Measurements from ENCODE around the gene RPRD1A.
"Not testable (repeated sequence)": the region's sequence is repeated elsewhere in the genome, so short reads cannot be mapped to it uniquely, and the experiment has no call there.

The RPRD1A gene

DNA sequence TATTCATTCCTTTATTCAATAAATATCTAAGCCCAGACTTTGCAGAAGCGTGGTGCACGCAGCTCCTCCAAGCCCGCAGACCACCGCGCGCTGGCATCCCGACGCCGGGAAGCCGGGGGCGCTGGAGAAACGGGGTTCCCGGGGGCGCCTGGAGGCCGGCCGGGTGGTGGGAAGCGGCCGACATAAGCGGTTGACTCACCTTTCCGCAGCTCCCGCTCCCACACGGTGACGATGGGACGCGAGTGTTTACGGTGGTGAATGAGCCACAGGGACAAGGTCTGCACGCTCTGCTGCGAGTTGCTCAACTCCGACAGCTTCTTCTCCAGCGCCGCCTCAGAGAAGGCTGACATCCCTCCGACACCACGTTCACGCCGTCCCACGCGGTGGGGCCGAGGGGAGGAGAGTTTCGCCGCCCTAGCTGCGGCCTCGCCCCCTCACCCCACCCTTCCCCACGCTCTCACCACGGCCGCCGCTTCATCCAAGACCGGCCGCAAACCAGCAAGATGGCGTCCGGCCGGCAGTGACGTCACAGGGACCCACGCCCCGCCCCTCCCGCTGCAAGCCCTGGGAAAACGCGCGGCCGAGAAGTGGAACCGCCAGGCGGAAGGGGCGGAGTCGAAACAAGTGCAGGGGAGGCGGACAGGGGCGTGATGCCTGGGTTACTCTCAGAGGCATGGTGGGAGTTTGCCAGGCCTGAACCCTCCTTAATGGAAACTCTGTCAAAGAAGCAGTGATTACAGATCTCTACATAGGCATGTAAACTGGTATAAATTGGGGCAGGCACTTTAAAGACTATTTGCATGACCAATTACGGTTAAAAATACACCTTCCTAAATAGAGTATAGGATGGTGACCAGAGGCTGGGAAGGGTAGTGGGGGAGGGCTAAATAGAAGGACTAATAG is at the start of gene RPRD1A:
TSS of gene RPRD1A (minus strand) at position 505 of the 903 bp plus-strand sequence. CDS start at position 350, 155 bp downstream.
- DNase-seq = peak; percentile 94

GRCh38 chr18:36116771-36117170 is 49.4 kb upstream of the RPRD1A start:
- not testable (repeated sequence) for DNase-seq

- DNase-seq = no peak
Measured at GRCh38 chr18:36114738-36115137, 47.4 kb upstream of the RPRD1A start.

- no peak for DNase-seq
Measured at GRCh38 chr18:36114251-36114650, 46.9 kb upstream of the RPRD1A start.

DNA sequence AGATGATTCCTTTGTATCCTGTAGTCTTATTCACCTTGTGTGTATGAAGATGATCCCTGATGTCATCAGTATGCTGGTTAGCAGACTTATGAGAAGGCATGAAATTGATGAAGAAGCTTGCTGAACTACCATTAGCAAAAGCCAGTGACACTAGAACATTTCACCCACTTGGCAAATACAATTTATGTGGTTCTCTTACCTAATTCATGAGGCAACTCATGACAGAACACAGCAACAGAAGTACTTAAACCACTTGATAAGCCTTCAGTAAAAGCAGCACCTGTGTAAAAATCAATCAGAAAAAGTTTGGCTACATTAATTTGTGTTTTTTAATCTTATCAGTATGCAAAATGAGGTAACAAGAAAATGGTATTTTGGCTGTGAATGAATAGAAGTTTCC is 44.9 kb upstream of the RPRD1A start:
- no peak for DNase-seq

- no peak for DNase-seq
Measured at GRCh38 chr18:36109737-36110136, 42.4 kb upstream of the RPRD1A start.

DNA sequence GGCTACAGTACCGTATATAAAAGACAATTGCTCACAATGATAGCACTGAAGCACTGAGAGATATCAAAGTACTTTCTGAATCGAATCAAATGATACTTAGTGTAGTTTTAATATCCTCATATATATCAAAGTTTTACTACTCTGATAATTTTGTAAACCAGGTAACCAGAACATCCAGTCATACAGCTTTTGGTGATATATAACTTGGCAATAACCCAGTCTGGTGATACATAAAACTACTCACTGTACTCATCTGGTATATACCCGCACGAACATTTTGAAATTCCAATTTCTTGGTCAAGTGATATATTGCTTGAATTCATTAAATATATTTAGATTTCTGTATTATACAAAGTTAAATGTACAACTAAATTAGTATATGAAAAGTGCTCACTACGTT is 41.2 kb upstream of the RPRD1A start:
- DNase-seq = no peak

GRCh38 chr18:36108196-36108595 is 40.8 kb upstream of the RPRD1A start:
- no peak for DNase-seq

DNA sequence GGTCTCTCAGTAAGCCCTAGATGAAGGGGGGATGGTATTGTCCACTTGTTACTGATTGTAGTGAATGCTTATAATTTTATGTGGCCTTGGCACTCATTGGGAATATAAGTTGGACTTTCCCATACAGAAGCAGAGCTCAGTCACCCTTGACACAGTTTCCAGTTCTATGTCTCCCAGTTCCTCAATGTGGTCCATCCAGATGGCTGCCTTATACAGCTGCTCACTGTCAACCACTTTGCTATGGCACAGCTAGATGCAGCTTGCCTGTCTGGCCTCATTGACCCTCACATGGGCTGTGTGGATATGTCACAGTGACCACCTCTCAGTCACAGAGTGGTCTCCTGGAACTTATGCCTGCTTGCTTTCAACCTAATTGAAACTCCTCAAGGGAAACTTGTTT is 40.1 kb upstream of the RPRD1A start:
- no peak for DNase-seq

GRCh38 chr18:36104749-36105148 is 37.4 kb upstream of the RPRD1A start:
- no peak for DNase-seq

GRCh38 chr18:36101943-36102342 is 34.6 kb upstream of the RPRD1A start:
- DNase-seq = no peak

- no peak for DNase-seq
Measured at GRCh38 chr18:36099311-36099710, 32.0 kb upstream of the RPRD1A start.

DNA sequence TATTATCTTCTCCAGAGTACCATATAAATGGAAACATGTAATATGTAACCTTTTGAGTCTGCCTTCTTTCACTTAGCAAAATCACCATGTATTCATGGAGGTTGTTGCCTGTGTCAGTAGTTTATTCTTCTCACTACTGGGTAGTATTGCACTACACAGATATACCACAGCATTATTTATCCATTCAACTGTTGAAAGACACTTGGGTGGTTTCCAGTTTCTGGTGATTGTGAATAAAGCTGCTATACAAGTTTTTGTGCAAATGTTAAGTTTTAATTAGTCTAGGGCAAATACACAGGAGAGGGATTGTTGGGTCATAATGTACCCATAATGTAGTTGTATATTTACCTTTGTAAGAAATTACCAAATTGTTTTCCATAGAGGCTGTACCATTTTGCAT is 29.6 kb upstream of the RPRD1A start:
- DNase-seq = no peak

- peak; percentile 53 for DNase-seq
Measured at GRCh38 chr18:36095936-36096519, 28.7 kb upstream of the RPRD1A start.

GRCh38 chr18:36094431-36094830 is 27.1 kb upstream of the RPRD1A start:
- no peak for DNase-seq

GRCh38 chr18:36092116-36092515 is 24.8 kb upstream of the RPRD1A start:
- not testable (repeated sequence) for DNase-seq

- DNase-seq = no peak
Measured at GRCh38 chr18:36089001-36089400, 21.6 kb upstream of the RPRD1A start.

DNA sequence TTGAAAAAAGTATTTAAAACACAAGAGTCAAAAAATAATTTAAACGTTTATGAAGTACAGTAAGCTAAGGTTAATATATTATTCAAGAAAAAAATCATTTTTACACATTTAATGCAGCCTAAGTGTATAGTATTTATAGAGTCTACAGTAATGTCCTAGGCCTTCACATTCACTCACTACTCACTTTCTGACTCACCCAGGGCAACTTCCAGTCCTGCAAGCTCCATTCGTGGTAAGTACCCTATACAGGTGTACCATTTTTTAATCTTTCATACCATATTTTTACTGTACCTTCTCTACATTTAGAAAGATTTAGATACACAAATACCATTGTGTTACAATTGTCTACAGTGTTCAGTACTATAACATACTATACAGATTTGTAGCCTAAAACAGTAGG is 20.9 kb upstream of the RPRD1A start:
- no peak for DNase-seq

GRCh38 chr18:36086186-36086585 is 18.8 kb upstream of the RPRD1A start:
- no peak for DNase-seq

- DNase-seq = no peak
Measured at GRCh38 chr18:36085195-36085594, 17.8 kb upstream of the RPRD1A start.

- no peak for DNase-seq
Measured at GRCh38 chr18:36083729-36084128, 16.4 kb upstream of the RPRD1A start.

- not testable (repeated sequence) for DNase-seq
Measured at GRCh38 chr18:36081118-36081517, 13.8 kb upstream of the RPRD1A start.

DNA sequence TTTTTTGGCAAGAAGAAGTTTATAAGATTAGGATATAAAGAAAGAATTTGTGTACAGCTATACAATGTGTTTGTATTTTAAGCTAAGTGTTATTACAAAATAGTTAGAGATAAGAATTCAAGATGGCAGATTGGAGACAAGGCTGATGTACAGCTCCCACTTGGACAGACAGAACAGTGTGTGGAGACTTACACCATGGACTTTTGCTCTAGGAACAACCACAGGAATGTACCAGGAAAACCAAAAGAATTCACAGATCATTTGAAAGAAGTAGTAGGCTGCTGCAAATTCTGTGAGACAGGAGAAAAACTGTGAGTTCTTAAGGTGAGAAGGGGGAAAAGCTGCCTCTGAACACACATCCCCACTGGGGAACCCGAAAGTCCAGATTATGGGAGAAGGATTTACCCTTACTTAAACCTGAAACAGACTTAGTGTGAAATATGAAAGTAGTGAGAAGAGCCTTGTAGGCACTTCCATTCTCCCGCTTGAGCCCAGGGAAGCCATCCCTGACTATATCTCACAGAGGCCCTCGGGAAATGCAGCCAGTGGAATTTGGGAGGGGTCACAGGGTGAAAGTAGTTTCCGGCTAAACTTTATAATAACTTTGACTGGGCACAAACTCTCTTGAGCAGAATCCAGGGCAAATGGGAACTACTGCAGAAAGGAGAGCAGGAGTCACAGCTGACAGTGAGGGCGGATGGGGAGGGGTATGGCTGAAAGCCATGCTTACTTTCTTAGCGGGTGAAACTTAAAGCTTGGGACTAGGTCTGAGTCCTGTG is 11.6 kb upstream of the RPRD1A start:
- no peak for DNase-seq

- not testable (repeated sequence) for DNase-seq
Measured at GRCh38 chr18:36077764-36078163, 10.4 kb upstream of the RPRD1A start.
